Measurements from ENCODE around the gene CCDC13.

CCDC13 gene

GRCh38 chr3:42795621-42796181 is 22.6 kb upstream of the CCDC13 start:
- DNase-seq = no peak

GRCh38 chr3:42790714-42791229 is 17.7 kb upstream of the CCDC13 start:
- peak; percentile 31 for DNase-seq

- DNase-seq = no peak
These were observed 13.6 kb upstream of the CCDC13 start for GRCh38 chr3:42786631-42787030.

- no peak for DNase-seq
These were observed 13.2 kb upstream of the CCDC13 start for GRCh38 chr3:42786212-42786611.

GRCh38 chr3:42780892-42781700 is 8.0 kb upstream of the CCDC13 start:
- DNase-seq = peak; percentile 70

- no peak for DNase-seq
These were observed 7.3 kb upstream of the CCDC13 start for GRCh38 chr3:42780398-42780797.

- no peak for DNase-seq
These were observed 5.6 kb upstream of the CCDC13 start for GRCh38 chr3:42778644-42779043.

- DNase-seq = no peak
These were observed 327 bp upstream of the CCDC13 start for GRCh38 chr3:42773409-42773751.

- no peak for DNase-seq
These were observed 1.8 kb downstream of the CCDC13 start for GRCh38 chr3:42771271-42771670.

GRCh38 chr3:42769477-42770131 is 3.4 kb downstream of the CCDC13 start:
- no peak for DNase-seq

- DNase-seq = no peak
These were observed 8.3 kb downstream of the CCDC13 start for GRCh38 chr3:42764561-42765295.

- DNase-seq = no peak
These were observed 8.9 kb downstream of the CCDC13 start for GRCh38 chr3:42764115-42764514.

- DNase-seq = no peak
These were observed 10.0 kb downstream of the CCDC13 start for GRCh38 chr3:42763021-42763420.

- DNase-seq = no peak
These were observed 10.9 kb downstream of the CCDC13 start for GRCh38 chr3:42762046-42762724.

- no peak for DNase-seq
These were observed 14.9 kb downstream of the CCDC13 start for GRCh38 chr3:42758126-42758525.

- DNase-seq = no peak
These were observed 16.3 kb downstream of the CCDC13 start for GRCh38 chr3:42756681-42757213.

GRCh38 chr3:42755681-42756578 is 17.1 kb downstream of the CCDC13 start:
- no peak for DNase-seq

- no peak for DNase-seq
These were observed 19.3 kb downstream of the CCDC13 start for GRCh38 chr3:42753757-42754156.

GRCh38 chr3:42752961-42753360 is 20.1 kb downstream of the CCDC13 start:
- no peak for DNase-seq

GRCh38 chr3:42752441-42752840 is 20.6 kb downstream of the CCDC13 start:
- no peak for DNase-seq

- DNase-seq = no peak
These were observed 21.4 kb downstream of the CCDC13 start for GRCh38 chr3:42751609-42752008.
